ENCODE measurements around the gene WNT6. TPM values are rescaled to one million over a fixed set of nuclear protein-coding genes. Genes with fewer than 3 reads are reported as not detected.

The WNT6 gene
- total and polyA plus RNA-seq, 4 donors, result 0.08 to 0.20 TPM; not detected in 2

- no peaks in the 10 kb centered on the region for H3K9me3 ChIP-seq (ENCODE audit: control insufficient read depth in 4 of 4, low read length in 3 of 4)
- WGBS, result 88% methylated on average over 9 of the region's 9 CpGs
Measured at GRCh38 chr2:218823196-218823855, 36.3 kb upstream of the WNT6 start.

DNA sequence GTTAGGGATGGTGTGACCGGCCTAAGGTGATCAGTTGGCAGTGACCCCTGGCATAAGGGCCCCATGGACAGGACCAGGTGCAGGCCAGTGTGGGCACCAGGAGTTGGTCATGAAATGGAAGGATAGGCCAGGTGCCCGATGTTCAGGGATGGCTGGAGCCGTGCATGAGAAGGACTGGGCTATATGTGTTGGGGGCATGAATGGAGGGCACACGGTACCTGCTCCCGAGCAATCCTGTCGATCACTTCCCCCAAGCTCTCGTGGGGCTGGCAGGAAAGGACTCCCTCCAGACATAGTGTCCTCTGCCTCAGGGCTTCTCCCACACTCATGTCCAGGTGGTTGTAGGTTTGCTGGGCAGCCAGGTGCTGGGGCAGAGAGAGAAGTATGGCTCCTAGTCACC, 35.6 kb upstream of the WNT6 start:
- H3K27ac ChIP-seq (ENCODE audit: low read depth in 1 of 2, low read length in 2 of 2), result no peak overlapping the region
- no peak for DNase-seq (ENCODE audit: low spot score)

More at GRCh38 chr2:218823196-218823855, 36.3 kb upstream of the WNT6 start:
- Histone ChIP-seq H3K9ac (ENCODE audit: low read depth in 1 of 2, low read length in 2 of 2) (no peak overlapping the region), H3K36me3 (ENCODE audit: control insufficient read depth in 4 of 4, insufficient read depth in 3 of 4, low read depth in 1 of 4, low read length in 3 of 4) (peaks cover 3 to 19% (median 12%) of the 10 kb centered on the region in 4 donors), H3K27me3 (ENCODE audit: control insufficient read depth in 4 of 4, insufficient read depth in 4 of 4, low read length in 3 of 4) (no peaks in the 10 kb centered on the region), H3K4me3 (ENCODE audit: low read depth in 1 of 3, low read length in 3 of 3) (no peak overlapping the region), H3K4me1 (ENCODE audit: control insufficient read depth in 4 of 4, insufficient read depth in 4 of 4, low read length in 3 of 4) (no peaks in the 10 kb centered on the region), H3K27ac (ENCODE audit: low read depth in 1 of 2, low read length in 2 of 2) (no peak overlapping the region)
- TF ChIP-seq SP1 (IDR thresholded peaks at IDR 0.05) (no peak), JUND (IDR thresholded peaks at IDR 0.05) (no peak), GABPA (IDR thresholded peaks at IDR 0.05 in 1 of 2, conservative IDR thresholded peaks at IDR 0.05 in 1 of 2) (no peak)
- DNase-seq (ENCODE audit: low spot score), result no peak

More for the DNA sequence above, 35.6 kb upstream of the WNT6 start:
- Histone ChIP-seq H3K27me3 (ENCODE audit: control insufficient read depth in 4 of 4, insufficient read depth in 4 of 4, low read length in 3 of 4) (no peaks in the 10 kb centered on the region), H3K9ac (ENCODE audit: low read depth in 1 of 2, low read length in 2 of 2) (no peak overlapping the region), H3K4me3 (ENCODE audit: low read depth in 1 of 3, low read length in 3 of 3) (no peak overlapping the region), H3K4me1 (ENCODE audit: control insufficient read depth in 4 of 4, insufficient read depth in 4 of 4, low read length in 3 of 4) (no peaks in the 10 kb centered on the region), H3K36me3 (ENCODE audit: control insufficient read depth in 4 of 4, insufficient read depth in 3 of 4, low read depth in 1 of 4, low read length in 3 of 4) (peaks cover 3 to 12% (median 9%) of the 10 kb centered on the region in 4 donors), H3K9me3 (ENCODE audit: control insufficient read depth in 4 of 4, low read length in 3 of 4) (no peaks in the 10 kb centered on the region)
- WGBS, result 89% methylated on average over 7 of the region's 7 CpGs
- no peak for TF ChIP-seq FOXA2 (IDR thresholded peaks at IDR 0.05)
- TF ChIP-seq FOXA1 (IDR thresholded peaks at IDR 0.05), result no peak
- TF ChIP-seq RXRA (IDR thresholded peaks at IDR 0.05), result no peak
- no peak for TF ChIP-seq SP1 (IDR thresholded peaks at IDR 0.05)
- TF ChIP-seq, protein P1, sequence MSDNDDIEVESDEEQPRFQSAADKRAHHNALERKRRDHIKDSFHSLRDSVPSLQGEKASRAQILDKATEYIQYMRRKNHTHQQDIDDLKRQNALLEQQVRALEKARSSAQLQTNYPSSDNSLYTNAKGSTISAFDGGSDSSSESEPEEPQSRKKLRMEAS (IDR thresholded peaks at IDR 0.05), result no peak
- TF ChIP-seq HNF4A (conservative IDR thresholded peaks at IDR 0.05), result no peak
- TF ChIP-seq EGR1 (IDR thresholded peaks at IDR 0.05; ENCODE audit: low read depth in 2 of 2), result no peak
- TF ChIP-seq, protein P2, sequence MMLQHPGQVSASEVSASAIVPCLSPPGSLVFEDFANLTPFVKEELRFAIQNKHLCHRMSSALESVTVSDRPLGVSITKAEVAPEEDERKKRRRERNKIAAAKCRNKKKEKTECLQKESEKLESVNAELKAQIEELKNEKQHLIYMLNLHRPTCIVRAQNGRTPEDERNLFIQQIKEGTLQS (IDR thresholded peaks at IDR 0.05), result no peak
- TF ChIP-seq CTCF (IDR thresholded peaks at IDR 0.05; ENCODE audit: low read depth, low read length, missing input control), result no peak
- no peak for TF ChIP-seq HNF4G (IDR thresholded peaks at IDR 0.05)
- TF ChIP-seq GABPA (IDR thresholded peaks at IDR 0.05 in 1 of 2, conservative IDR thresholded peaks at IDR 0.05 in 1 of 2), result no peak
- no peak for TF ChIP-seq NR2F2 (IDR thresholded peaks at IDR 0.05)
- no peak for TF ChIP-seq REST (IDR thresholded peaks at IDR 0.05)
- no peak for TF ChIP-seq YY1 (IDR thresholded peaks at IDR 0.05)
- TF ChIP-seq, protein P3, sequence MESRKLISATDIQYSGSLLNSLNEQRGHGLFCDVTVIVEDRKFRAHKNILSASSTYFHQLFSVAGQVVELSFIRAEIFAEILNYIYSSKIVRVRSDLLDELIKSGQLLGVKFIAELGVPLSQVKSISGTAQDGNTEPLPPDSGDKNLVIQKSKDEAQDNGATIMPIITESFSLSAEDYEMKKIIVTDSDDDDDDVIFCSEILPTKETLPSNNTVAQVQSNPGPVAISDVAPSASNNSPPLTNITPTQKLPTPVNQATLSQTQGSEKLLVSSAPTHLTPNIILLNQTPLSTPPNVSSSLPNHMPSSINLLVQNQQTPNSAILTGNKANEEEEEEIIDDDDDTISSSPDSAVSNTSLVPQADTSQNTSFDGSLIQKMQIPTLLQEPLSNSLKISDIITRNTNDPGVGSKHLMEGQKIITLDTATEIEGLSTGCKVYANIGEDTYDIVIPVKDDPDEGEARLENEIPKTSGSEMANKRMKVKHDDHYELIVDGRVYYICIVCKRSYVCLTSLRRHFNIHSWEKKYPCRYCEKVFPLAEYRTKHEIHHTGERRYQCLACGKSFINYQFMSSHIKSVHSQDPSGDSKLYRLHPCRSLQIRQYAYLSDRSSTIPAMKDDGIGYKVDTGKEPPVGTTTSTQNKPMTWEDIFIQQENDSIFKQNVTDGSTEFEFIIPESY (IDR thresholded peaks at IDR 0.05), result no peak
- no peak for TF ChIP-seq TAF1 (conservative IDR thresholded peaks at IDR 0.05)
- no peak for TF ChIP-seq RAD21 (IDR thresholded peaks at IDR 0.05)
- no peak for TF ChIP-seq JUND (IDR thresholded peaks at IDR 0.05)
